Measurements from ENCODE around the gene JPH3.

DNA sequence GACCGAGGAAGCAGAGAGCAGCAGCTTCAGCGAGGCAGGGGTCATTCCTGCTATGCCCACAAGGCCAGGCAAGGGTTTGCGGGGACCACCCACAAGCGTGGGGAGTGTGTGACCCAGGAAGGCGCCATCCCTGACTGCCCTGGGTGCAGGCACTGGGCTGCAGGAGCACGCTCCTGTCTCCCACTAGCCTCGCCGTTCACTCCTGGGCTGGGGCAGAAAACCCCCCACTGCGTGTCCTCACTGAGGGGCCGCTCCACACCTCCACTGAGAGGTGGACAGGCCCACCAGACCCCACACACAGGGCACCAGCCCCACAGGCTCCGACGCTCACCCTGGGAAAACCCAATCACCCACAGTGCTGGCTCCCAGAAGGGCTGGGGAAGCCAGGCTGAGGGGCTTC is 107.4 kb downstream of the JPH3 start:
- TF ChIP-seq, protein P1, sequence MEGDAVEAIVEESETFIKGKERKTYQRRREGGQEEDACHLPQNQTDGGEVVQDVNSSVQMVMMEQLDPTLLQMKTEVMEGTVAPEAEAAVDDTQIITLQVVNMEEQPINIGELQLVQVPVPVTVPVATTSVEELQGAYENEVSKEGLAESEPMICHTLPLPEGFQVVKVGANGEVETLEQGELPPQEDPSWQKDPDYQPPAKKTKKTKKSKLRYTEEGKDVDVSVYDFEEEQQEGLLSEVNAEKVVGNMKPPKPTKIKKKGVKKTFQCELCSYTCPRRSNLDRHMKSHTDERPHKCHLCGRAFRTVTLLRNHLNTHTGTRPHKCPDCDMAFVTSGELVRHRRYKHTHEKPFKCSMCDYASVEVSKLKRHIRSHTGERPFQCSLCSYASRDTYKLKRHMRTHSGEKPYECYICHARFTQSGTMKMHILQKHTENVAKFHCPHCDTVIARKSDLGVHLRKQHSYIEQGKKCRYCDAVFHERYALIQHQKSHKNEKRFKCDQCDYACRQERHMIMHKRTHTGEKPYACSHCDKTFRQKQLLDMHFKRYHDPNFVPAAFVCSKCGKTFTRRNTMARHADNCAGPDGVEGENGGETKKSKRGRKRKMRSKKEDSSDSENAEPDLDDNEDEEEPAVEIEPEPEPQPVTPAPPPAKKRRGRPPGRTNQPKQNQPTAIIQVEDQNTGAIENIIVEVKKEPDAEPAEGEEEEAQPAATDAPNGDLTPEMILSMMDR (IDR thresholded peaks at IDR 0.05), result no peak
- TF ChIP-seq POLR2AphosphoS5 (IDR thresholded peaks at IDR 0.05), result no peak
- TF ChIP-seq EP300 (IDR thresholded peaks at IDR 0.05), result no peak
